ENCODE results near the gene NCF2.

DNA sequence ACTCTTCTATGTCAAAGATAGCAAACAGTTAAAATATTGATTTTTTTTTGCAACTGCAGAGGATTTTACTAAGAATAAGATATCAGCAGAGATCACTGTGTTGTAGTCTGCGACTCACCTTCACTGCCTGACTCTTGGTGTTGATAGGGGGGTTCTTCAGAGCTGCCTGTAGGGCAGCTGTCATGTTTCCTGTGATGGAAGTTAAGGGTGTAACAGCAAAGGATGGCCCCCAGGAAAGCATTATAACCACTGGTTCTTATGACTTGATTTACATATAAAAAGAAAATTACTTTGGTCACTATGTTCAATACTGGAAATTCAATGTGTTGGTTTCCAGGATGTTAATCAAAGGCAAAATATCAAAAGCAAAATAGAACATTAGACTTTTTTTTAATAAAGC is 42.7 kb upstream of the NCF2 start:
- TF ChIP-seq POLR2A (IDR thresholded peaks at IDR 0.05; ENCODE audit: low read depth, low read length), result no peak
- TF ChIP-seq POLR2AphosphoS5 (IDR thresholded peaks at IDR 0.05; ENCODE audit: low read depth, low read length), result no peak
